ENCODE results near the gene ADGRL3. TPM values are rescaled to one million over a fixed set of nuclear protein-coding genes. Genes with fewer than 3 reads are reported as not detected.

The ADGRL3 gene
- total RNA-seq, 1 donor from 2014 or later: 93.6 TPM

DNA sequence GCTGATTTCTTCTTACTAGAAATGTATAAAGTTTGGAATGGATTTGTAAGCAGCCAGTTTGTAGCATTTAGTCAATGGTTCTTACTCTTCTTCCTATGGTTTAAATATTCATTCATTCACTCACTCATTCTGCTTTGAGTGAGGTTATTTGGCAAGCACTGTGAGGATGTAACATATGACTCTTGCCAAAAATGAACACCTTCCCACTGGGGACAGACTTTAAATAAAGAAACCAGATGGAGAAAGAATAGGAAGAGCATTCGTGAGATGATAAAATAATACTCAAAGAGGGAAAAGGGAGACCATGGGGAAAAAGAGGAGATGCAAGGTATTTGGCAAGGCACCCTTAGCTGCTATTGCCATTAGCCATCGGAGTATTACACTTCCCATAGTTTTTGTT, 586.1 kb downstream of the ADGRL3 start:
- Histone ChIP-seq H3K9ac (no peak overlapping the region), H3K79me2 (ENCODE audit: low read depth) (no peaks in the 10 kb centered on the region), H3K4me2 (no peak overlapping the region), H3K27me3 (no peaks in the 10 kb centered on the region), H3K27ac (no peak overlapping the region), H3K36me3 (peaks cover 4% of the 10 kb centered on the region), H4K20me1 (ENCODE audit: low read depth) (no peaks in the 10 kb centered on the region), H3K4me1 (no peaks in the 10 kb centered on the region), H2AFZ (replicated peaks) (no peak overlapping the region), H3K9me3 (ENCODE audit: low read depth) (no peaks in the 10 kb centered on the region), H3K4me3 (no peak overlapping the region), H3F3A (ENCODE audit: low read depth) (no peaks in the 10 kb centered on the region)
- Mint-ChIP-seq H3K9me3 (peaks cover 18% of the 10 kb centered on the region), H3K4me1 (no peaks in the 10 kb centered on the region), H3K27ac (no peak overlapping the region), H3K36me3 (peaks cover 21% of the 10 kb centered on the region), H3K27me3 (ENCODE audit: insufficient read depth, low read depth) (no peaks in the 10 kb centered on the region), H3K4me3 (no peak overlapping the region)
- TF ChIP-seq EZH2phosphoT487 (IDR thresholded peaks at IDR 0.05) (no peak), EZH2 (IDR thresholded peaks at IDR 0.05) (no peak)
- TF ChIP-seq, protein P1, sequence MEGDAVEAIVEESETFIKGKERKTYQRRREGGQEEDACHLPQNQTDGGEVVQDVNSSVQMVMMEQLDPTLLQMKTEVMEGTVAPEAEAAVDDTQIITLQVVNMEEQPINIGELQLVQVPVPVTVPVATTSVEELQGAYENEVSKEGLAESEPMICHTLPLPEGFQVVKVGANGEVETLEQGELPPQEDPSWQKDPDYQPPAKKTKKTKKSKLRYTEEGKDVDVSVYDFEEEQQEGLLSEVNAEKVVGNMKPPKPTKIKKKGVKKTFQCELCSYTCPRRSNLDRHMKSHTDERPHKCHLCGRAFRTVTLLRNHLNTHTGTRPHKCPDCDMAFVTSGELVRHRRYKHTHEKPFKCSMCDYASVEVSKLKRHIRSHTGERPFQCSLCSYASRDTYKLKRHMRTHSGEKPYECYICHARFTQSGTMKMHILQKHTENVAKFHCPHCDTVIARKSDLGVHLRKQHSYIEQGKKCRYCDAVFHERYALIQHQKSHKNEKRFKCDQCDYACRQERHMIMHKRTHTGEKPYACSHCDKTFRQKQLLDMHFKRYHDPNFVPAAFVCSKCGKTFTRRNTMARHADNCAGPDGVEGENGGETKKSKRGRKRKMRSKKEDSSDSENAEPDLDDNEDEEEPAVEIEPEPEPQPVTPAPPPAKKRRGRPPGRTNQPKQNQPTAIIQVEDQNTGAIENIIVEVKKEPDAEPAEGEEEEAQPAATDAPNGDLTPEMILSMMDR (IDR thresholded peaks at IDR 0.05): no peak
- no peak for DNase-seq (ENCODE audit: low spot score)

DNA sequence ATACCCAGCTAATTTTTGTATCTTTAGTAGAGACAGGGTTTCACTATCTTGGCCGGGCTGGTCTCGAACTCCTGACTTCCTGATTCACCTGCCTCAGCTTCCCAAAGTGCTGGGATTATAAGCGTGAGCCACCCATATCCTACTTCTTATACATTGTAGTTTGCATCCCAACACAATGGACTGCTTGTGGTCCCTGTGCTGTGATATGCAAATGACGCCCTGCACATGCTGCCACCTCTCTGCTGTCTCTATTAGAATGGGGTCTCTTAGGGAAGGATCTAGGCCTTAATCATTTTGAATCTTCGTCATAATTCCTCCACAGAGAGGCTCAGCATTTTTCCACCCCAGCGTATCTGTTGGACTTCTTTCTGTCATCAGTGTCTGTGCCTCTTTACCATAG, 595.9 kb downstream of the ADGRL3 start:
- no peaks in the 10 kb centered on the region for H3K36me3 ChIP-seq
- H3K4me1 Mint-ChIP-seq: peaks cover 7% of the 10 kb centered on the region
- peak overlapping the region; percentile 87 for H3K27ac ChIP-seq
- H2AFZ ChIP-seq (replicated peaks): no peak overlapping the region
- no peak for DNase-seq (ENCODE audit: low spot score)
- no peak overlapping the region for H3K4me3 Mint-ChIP-seq
- H3K4me1 ChIP-seq: peaks cover 20% of the 10 kb centered on the region
- no peak overlapping the region for H3K27ac Mint-ChIP-seq
- peaks cover 14% of the 10 kb centered on the region for H3K36me3 Mint-ChIP-seq
- no peaks in the 10 kb centered on the region for H3K27me3 Mint-ChIP-seq (ENCODE audit: insufficient read depth, low read depth)
- H3K79me2 ChIP-seq (ENCODE audit: low read depth): peaks cover 5% of the 10 kb centered on the region
- H3K9me3 Mint-ChIP-seq: peaks cover 14% of the 10 kb centered on the region
- H3F3A ChIP-seq (ENCODE audit: low read depth): peaks cover 19% of the 10 kb centered on the region
- no peaks in the 10 kb centered on the region for H3K9me3 ChIP-seq (ENCODE audit: low read depth)
- H3K27me3 ChIP-seq: no peaks in the 10 kb centered on the region
- H3K9ac ChIP-seq: no peak overlapping the region
- no peak overlapping the region for H3K4me3 ChIP-seq
- H4K20me1 ChIP-seq (ENCODE audit: low read depth): no peaks in the 10 kb centered on the region
- no peak overlapping the region for H3K4me2 ChIP-seq
- TF ChIP-seq EZH2phosphoT487 (IDR thresholded peaks at IDR 0.05) (no peak), EZH2 (IDR thresholded peaks at IDR 0.05) (no peak)
- TF ChIP-seq, protein P1 (IDR thresholded peaks at IDR 0.05): no peak

DNA sequence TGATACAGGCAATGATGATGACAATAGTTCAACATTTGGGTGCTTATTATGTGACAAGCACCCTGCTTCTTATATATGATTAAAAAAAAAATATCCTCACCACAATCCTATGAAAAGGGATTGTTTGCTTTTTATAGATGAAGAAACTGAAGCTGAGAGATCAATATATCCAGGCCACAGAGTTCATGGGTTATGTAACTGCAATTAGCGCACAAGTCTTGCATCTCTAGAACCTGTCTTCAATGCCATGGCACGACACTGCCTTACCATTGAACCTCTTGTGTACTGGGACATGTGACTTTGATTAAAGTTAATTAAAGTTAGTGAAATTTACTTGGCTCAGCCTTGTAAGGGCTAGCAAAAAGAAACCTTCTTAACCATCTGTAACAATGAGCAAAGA, 599.7 kb downstream of the ADGRL3 start:
- Mint-ChIP-seq H3K27ac (no peak overlapping the region), H3K27me3 (ENCODE audit: insufficient read depth, low read depth) (no peaks in the 10 kb centered on the region), H3K36me3 (peaks cover 5% of the 10 kb centered on the region), H3K4me3 (no peak overlapping the region), H3K4me1 (peaks cover 13% of the 10 kb centered on the region), H3K9me3 (no peaks in the 10 kb centered on the region)
- peaks cover 19% of the 10 kb centered on the region for H3F3A ChIP-seq (ENCODE audit: low read depth)
- H3K4me3 ChIP-seq: no peak overlapping the region
- TF ChIP-seq EZH2phosphoT487 (IDR thresholded peaks at IDR 0.05): no peak
- no peak for TF ChIP-seq EZH2 (IDR thresholded peaks at IDR 0.05)
- TF ChIP-seq, protein P1 (IDR thresholded peaks at IDR 0.05): no peak
- H4K20me1 ChIP-seq (ENCODE audit: low read depth): no peaks in the 10 kb centered on the region
- no peak overlapping the region for H3K4me2 ChIP-seq
- H2AFZ ChIP-seq (replicated peaks): no peak overlapping the region
- H3K4me1 ChIP-seq: peaks cover 20% of the 10 kb centered on the region
- H3K36me3 ChIP-seq: no peaks in the 10 kb centered on the region
- peaks cover 5% of the 10 kb centered on the region for H3K79me2 ChIP-seq (ENCODE audit: low read depth)
- H3K27me3 ChIP-seq: no peaks in the 10 kb centered on the region
- no peak overlapping the region for H3K27ac ChIP-seq
- DNase-seq (ENCODE audit: low spot score): no peak
- no peak overlapping the region for H3K9ac ChIP-seq
- no peaks in the 10 kb centered on the region for H3K9me3 ChIP-seq (ENCODE audit: low read depth)

Measured in neural progenitor cell (in vitro differentiated cells).